Karpas-422 (cell line): ENCODE data around the gene DNAJB12. TPM values are rescaled to one million over a fixed set of nuclear protein-coding genes. Genes with fewer than 3 reads are reported as not detected.
A peak's percentile ranks its signal among the peaks of the same experiment; 100 is the strongest.
"Not testable (repeated sequence)": the region's sequence is repeated elsewhere in the genome, so short reads cannot be mapped to it uniquely, and the experiment has no call there.

Experiments used
- DNase-seq: peaks from one replicate; pipeline ENCODE4 v3.0.0-alpha.2; 2015
- H2AFZ ChIP-seq: fragments of 200-600 bp; sonication (generic); 2 replicates; pipeline ENCODE4 v1.6.1; 2014; ENCODE audit warnings: antibody characterized with exemption, low read length, mixed read lengths
- H3K27ac ChIP-seq: fragments of 200-600 bp; sonication (generic); 2 replicates; pipeline ENCODE4 v1.5.1; 2014; ENCODE audit warnings: mild to moderate bottlenecking, low read length, moderate library complexity
- H3K27me3 ChIP-seq: fragments of 200-600 bp; sonication (generic); 2 replicates; pipeline ENCODE4 v1.6.1; 2014; ENCODE audit warnings: low read length, mixed read lengths
- H3K36me3 ChIP-seq: fragments of 200-600 bp; sonication (generic); 2 replicates; pipeline ENCODE4 v1.6.1; 2014; ENCODE audit warnings: low read length, mixed read lengths; ENCODE audit not compliant: insufficient read depth
- H3K4me1 ChIP-seq: fragments of 200-600 bp; sonication (generic); 2 replicates; pipeline ENCODE4 v1.6.1; 2014; ENCODE audit warnings: mild to moderate bottlenecking, low read length, mixed read lengths
- H3K4me2 ChIP-seq: fragments of 200-600 bp; sonication (generic); 2 replicates; pipeline ENCODE4 v1.6.1; 2014; ENCODE audit warnings: low read length, low read depth, mild to moderate bottlenecking; ENCODE audit not compliant: poor library complexity, severe bottlenecking
- H3K4me3 ChIP-seq: fragments of 200-600 bp; sonication (generic); 2 replicates; pipeline ENCODE4 v1.5.1; 2014; ENCODE audit warnings: mild to moderate bottlenecking, antibody characterized with exemption, low read length, mixed read lengths
- H3K79me2 ChIP-seq: fragments of 200-600 bp; sonication (generic); 2 replicates; pipeline ENCODE4 v1.6.1; 2014; ENCODE audit warnings: mild to moderate bottlenecking, low read length, mixed read lengths
- H3K9ac ChIP-seq: fragments of 200-600 bp; sonication (generic); 2 replicates; pipeline ENCODE4 v1.6.0; 2014; ENCODE audit warnings: low read length
- H3K9me2 ChIP-seq: fragments of 200-600 bp; sonication (generic), shearing (Covaris generic); replicated peaks from 2 replicates; pipeline ENCODE4 v1.6.0; 2014; ENCODE audit warnings: mild to moderate bottlenecking, low read length, moderate library complexity; ENCODE audit not compliant: insufficient read depth
- H3K9me3 ChIP-seq: fragments of 300-700, 200-600 bp; sonication (generic); 2 replicates; pipeline ENCODE4 v1.6.1; 2014; ENCODE audit warnings: low read length, mixed read lengths
- H4K20me1 ChIP-seq: fragments of 200-600 bp; sonication (generic); 2 replicates; pipeline ENCODE4 v1.6.1; 2014; ENCODE audit warnings: mild to moderate bottlenecking, antibody characterized with exemption, low read length, low read depth; ENCODE audit not compliant: insufficient read depth
- total RNA-seq: library from RNA; depleted of rRNA; stranded (reverse); fragments of >200 nt; shearing (Covaris generic); gene quantifications from 2 replicates; pipeline ENCODE4 v1.2.3, GENCODE V29; 2014; ENCODE audit warnings: low replicate concordance

Gene DNAJB12
- total RNA-seq, 1 experiment from 2014 or later, result 36.1 TPM

GRCh38 chr10:72325243-72326175, 29.2 kb downstream of the DNAJB12 start:
- H3K4me1 ChIP-seq, result peaks cover 77% of the 10 kb centered on the region
- not testable (repeated sequence) for H3K4me2 ChIP-seq, DNase-seq, H3K4me3 ChIP-seq, H3K9me2 ChIP-seq, H3K36me3 ChIP-seq, H3K9ac ChIP-seq, H3K27me3 ChIP-seq, H2AFZ ChIP-seq, H3K9me3 ChIP-seq, H3K79me2 ChIP-seq, H4K20me1 ChIP-seq
- H3K27ac ChIP-seq, result peak overlapping the region; percentile 100

- Histone ChIP-seq H4K20me1 (no peaks in the 10 kb centered on the region), H3K4me1 (peaks cover 76% of the 10 kb centered on the region), H3K9me3 (no peaks in the 10 kb centered on the region), H3K4me2 (peak overlapping the region; percentile 89), H3K27ac (peak overlapping the region; percentile 100), H3K27me3 (no peaks in the 10 kb centered on the region), H3K36me3 (no peaks in the 10 kb centered on the region), H3K79me2 (no peaks in the 10 kb centered on the region), H3K4me3 (peak overlapping the region; percentile 41; the same call in 1 of the 2 replicates), H3K9me2 (no peaks in the 10 kb centered on the region), H2AFZ (no peak overlapping the region), H3K9ac (peak overlapping the region; percentile 87)
- DNase-seq, result peak; percentile 78
Observed at GRCh38 chr10:72323771-72324191, 30.9 kb downstream of the DNAJB12 start.

GRCh38 chr10:72323108-72323749, 31.5 kb downstream of the DNAJB12 start:
- no peaks in the 10 kb centered on the region for H3K79me2 ChIP-seq
- no peaks in the 10 kb centered on the region for H3K36me3 ChIP-seq
- peak overlapping the region; percentile 87 for H3K9ac ChIP-seq
- H3K27me3 ChIP-seq, result no peaks in the 10 kb centered on the region
- H4K20me1 ChIP-seq, result no peaks in the 10 kb centered on the region
- H2AFZ ChIP-seq, result no peak overlapping the region
- H3K4me2 ChIP-seq, result peak overlapping the region; percentile 89
- peak overlapping the region; percentile 100 for H3K27ac ChIP-seq
- H3K9me2 ChIP-seq, result no peaks in the 10 kb centered on the region
- DNase-seq, result peak; percentile 46
- H3K4me3 ChIP-seq, result peak overlapping the region; percentile 41; the same call in 1 of the 2 replicates
- no peaks in the 10 kb centered on the region for H3K9me3 ChIP-seq
- H3K4me1 ChIP-seq, result peaks cover 76% of the 10 kb centered on the region

GRCh38 chr10:72322280-72323058, 32.2 kb downstream of the DNAJB12 start:
- Histone ChIP-seq H3K79me2 (no peaks in the 10 kb centered on the region), H3K9me3 (no peaks in the 10 kb centered on the region), H3K9ac (peak overlapping the region; percentile 87), H3K27ac (peak overlapping the region; percentile 100), H2AFZ (no peak overlapping the region), H3K4me2 (peak overlapping the region; percentile 89), H3K27me3 (no peaks in the 10 kb centered on the region), H3K4me3 (no peak overlapping the region), H3K36me3 (no peaks in the 10 kb centered on the region), H4K20me1 (no peaks in the 10 kb centered on the region), H3K9me2 (no peaks in the 10 kb centered on the region), H3K4me1 (peaks cover 71% of the 10 kb centered on the region)
- DNase-seq, result peak; percentile 55

GRCh38 chr10:72322030-72322279, 32.8 kb downstream of the DNAJB12 start:
- Histone ChIP-seq H3K4me2 (peak overlapping the region; percentile 89), H3K27ac (peak overlapping the region; percentile 100), H2AFZ (no peak overlapping the region), H3K27me3 (no peaks in the 10 kb centered on the region), H3K9me2 (no peaks in the 10 kb centered on the region), H3K9ac (peak overlapping the region; percentile 87), H3K9me3 (no peaks in the 10 kb centered on the region), H3K4me1 (peaks cover 75% of the 10 kb centered on the region), H3K79me2 (no peaks in the 10 kb centered on the region), H3K4me3 (0 out of 2 replicates have a peak overlapping the region, but pooled peaks have one; percentile 56), H4K20me1 (no peaks in the 10 kb centered on the region), H3K36me3 (no peaks in the 10 kb centered on the region)
- no peak for DNase-seq

- H3K4me1 ChIP-seq, result peaks cover 76% of the 10 kb centered on the region
- peak; percentile 71 for DNase-seq
- H3K4me2 ChIP-seq, result peak overlapping the region; percentile 89
- H3K4me3 ChIP-seq, result peak overlapping the region; percentile 56; the same call in 1 of the 2 replicates
- peak overlapping the region; percentile 100 for H3K27ac ChIP-seq
- no peaks in the 10 kb centered on the region for H3K36me3 ChIP-seq
- no peaks in the 10 kb centered on the region for H3K79me2 ChIP-seq
- no peaks in the 10 kb centered on the region for H4K20me1 ChIP-seq
- no peaks in the 10 kb centered on the region for H3K9me3 ChIP-seq
- no peaks in the 10 kb centered on the region for H3K9me2 ChIP-seq
- H3K9ac ChIP-seq, result peak overlapping the region; percentile 87
- H3K27me3 ChIP-seq, result no peaks in the 10 kb centered on the region
- no peak overlapping the region for H2AFZ ChIP-seq
Observed at GRCh38 chr10:72321248-72322029, 33.3 kb downstream of the DNAJB12 start.

DNA sequence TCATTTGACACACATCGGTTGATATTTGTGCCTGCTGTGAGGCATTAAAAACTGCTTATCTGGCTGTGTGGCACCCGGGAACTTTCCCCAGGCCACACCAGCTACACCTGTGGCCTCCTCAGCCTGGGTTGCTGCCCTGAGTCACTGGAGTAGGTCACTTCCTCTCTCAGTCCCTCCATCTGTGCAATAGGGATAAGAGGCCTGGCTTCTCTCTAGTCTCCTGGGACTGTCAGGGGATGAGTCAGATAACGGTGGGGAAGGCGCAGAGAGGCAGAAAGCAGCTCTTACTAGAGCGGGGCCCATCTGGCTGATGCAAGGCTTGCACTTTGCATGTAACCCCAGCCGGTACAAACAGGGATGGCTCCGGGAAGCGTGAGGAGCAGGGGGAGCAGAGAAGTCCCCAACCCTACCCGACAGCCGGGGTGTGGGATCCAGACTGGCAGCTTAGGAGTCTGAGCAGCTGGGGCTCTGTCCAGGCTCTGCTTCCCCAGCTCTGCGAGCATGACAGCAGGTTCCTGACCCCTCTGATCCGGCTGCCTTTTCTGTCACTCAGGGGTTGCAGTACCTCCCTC, 34.0 kb downstream of the DNAJB12 start:
- Histone ChIP-seq H3K9ac (peak overlapping the region; percentile 87), H3K4me2 (peak overlapping the region; percentile 89), H3K9me3 (no peaks in the 10 kb centered on the region), H4K20me1 (no peaks in the 10 kb centered on the region), H3K79me2 (no peaks in the 10 kb centered on the region), H3K4me1 (peaks cover 76% of the 10 kb centered on the region), H3K9me2 (no peaks in the 10 kb centered on the region), H3K27ac (peak overlapping the region; percentile 100), H2AFZ (no peak overlapping the region), H3K36me3 (no peaks in the 10 kb centered on the region), H3K27me3 (no peaks in the 10 kb centered on the region), H3K4me3 (peak overlapping the region; percentile 70)
- peak; percentile 99 for DNase-seq
